SU-DHL-6 (cell line): Measurements from ENCODE around the gene KRT4.

Source experiments
- EZH2phosphoT487 ChIP-seq: fragments of 200-600 bp; sonication (generic), shearing (Covaris generic); conservative IDR thresholded peaks from 2 replicates; pipeline ENCODE4 v1.6.1; 2018; ENCODE audit warnings: mild to moderate bottlenecking, antibody characterized with exemption, low read length, moderate library complexity, mixed read lengths
- TF ChIP-seq, protein P1 (sequence below): fragments of 200-600 bp; sonication (generic); IDR thresholded peaks from one replicate; pipeline ENCODE4 v1.5.1; 2017; ENCODE audit warnings: antibody characterized with exemption, mild to moderate bottlenecking, low read length, moderate library complexity; ENCODE audit not compliant: insufficient read depth, poor library complexity, severe bottlenecking

DNA sequence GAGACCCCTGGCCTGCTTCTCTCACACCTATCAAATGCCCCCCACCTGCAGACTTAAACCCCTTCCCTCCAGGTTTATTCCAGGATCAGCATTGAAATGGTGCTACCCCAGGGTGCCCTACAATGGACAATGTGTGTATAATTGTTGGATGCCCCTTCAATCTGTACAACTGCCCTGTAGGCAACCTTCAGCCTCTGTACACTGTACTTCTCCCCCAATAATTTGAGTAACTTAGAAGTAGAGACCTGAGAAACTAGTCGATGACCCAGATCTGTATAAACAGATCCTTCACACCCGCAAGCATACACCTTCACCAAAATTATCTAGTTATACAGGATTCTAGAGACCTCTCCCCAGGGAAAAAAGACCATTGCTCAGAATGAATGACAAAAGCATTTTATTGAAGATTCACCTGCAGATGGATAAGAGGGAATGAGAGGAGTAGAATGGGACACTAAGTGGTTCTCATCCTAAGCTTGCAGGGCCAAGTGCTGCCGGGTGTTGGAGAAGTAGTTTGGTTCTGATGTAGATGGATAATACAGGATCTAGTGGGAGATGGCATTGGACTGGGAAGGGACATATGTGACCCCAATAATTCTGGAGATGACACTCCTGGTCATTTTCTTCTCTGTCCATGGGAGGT, 7.6 kb downstream of the KRT4 start:
- no peak for TF ChIP-seq EZH2phosphoT487
- TF ChIP-seq, protein P1, sequence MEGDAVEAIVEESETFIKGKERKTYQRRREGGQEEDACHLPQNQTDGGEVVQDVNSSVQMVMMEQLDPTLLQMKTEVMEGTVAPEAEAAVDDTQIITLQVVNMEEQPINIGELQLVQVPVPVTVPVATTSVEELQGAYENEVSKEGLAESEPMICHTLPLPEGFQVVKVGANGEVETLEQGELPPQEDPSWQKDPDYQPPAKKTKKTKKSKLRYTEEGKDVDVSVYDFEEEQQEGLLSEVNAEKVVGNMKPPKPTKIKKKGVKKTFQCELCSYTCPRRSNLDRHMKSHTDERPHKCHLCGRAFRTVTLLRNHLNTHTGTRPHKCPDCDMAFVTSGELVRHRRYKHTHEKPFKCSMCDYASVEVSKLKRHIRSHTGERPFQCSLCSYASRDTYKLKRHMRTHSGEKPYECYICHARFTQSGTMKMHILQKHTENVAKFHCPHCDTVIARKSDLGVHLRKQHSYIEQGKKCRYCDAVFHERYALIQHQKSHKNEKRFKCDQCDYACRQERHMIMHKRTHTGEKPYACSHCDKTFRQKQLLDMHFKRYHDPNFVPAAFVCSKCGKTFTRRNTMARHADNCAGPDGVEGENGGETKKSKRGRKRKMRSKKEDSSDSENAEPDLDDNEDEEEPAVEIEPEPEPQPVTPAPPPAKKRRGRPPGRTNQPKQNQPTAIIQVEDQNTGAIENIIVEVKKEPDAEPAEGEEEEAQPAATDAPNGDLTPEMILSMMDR, result no peak
